ENCODE data around the gene FANK1. TPM values are rescaled to one million over a fixed set of nuclear protein-coding genes. Genes with fewer than 3 reads are reported as not detected.

The FANK1 gene
- total RNA-seq, 1 experiment from 2014 or later, result 2.5 TPM

DNA sequence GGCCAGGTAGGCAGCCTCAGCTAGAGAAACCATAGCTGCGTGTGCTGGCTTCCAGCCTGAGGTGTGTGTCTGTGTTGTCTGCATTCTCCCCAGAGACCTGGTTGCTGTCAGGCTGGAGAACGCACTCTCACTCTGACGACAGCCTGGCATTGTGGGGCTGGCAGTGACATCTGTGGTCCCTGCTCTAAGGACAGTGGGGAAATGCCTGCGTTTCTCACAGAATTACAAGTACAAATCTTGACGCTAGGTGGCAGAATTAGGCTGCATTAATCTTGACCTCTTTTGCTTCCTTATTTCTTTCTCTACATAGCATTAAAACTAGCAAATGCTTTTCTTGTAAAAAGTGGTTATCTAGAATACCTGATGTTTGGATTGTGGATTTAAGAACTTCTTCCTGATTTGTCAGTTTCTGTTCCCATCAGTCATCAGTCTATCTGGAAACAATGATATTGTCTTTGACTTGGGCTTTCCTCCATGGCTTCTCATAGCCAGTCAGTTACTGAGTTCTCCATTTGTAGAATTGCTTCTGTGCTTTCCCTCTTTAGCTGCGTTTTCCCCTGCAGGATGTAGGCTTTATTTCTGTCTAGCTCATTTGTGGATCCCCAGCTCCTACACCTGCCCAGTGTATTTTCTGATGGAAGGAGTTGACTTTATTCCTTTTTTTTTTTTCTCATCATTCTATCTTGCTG, 86.0 kb downstream of the FANK1 start:
- Histone ChIP-seq H3K27me3 (ENCODE audit: control insufficient read depth, insufficient read depth, low read length) (no peaks in the 10 kb centered on the region), H3K4me3 (ENCODE audit: insufficient read depth, low read depth, low read length) (no peak overlapping the region), H3K36me3 (replicated peaks; ENCODE audit: control insufficient read depth, insufficient read depth, low read length) (no peaks in the 10 kb centered on the region)
- peak; percentile 55 for DNase-seq

DNA sequence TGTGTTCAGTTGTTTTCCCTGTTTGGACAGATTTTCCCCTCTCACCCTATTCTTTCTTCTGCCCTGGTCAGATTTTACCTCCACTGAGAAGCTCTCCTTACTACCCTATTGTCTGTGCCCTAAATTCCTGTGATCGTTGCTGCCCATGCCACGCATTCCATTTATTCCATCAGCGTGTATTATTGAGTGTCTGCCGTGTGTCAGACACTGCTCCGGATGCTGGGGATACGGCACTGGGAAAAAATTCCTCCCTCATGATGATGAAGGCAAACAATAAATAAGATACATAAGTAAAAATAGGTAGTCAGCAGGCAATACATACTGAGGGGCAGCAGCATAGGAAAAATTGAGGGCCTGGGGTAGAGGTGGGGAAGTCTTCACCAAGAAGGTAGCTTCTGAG, 86.8 kb downstream of the FANK1 start:
- no peak for DNase-seq
- no peaks in the 10 kb centered on the region for H3K27me3 ChIP-seq (ENCODE audit: control insufficient read depth, insufficient read depth, low read length)
- H3K36me3 ChIP-seq (replicated peaks; ENCODE audit: control insufficient read depth, insufficient read depth, low read length), result no peaks in the 10 kb centered on the region
- H3K4me3 ChIP-seq (ENCODE audit: insufficient read depth, low read depth, low read length), result no peak overlapping the region

DNA sequence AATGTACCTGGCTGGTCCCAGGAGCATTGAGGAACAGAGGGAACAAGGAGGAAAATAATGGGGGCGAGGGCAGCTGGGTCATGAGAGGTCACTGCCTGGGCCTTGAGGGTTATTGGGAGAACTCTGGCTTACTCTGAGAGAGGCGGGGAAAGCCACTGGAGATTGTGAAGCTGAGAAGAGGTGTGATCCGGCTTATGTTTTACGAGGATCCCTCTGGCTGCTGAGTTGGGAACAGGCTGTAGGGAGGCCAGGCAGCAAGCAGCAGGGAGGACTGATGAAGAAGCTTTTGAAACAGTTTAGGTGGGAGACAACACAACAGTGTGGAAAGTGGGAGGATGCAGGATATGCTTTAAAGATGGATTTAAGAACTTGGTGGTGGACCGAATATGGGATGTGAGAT, 87.3 kb downstream of the FANK1 start:
- Histone ChIP-seq H3K4me3 (ENCODE audit: insufficient read depth, low read depth, low read length) (no peak overlapping the region), H3K36me3 (replicated peaks; ENCODE audit: control insufficient read depth, insufficient read depth, low read length) (no peaks in the 10 kb centered on the region), H3K27me3 (ENCODE audit: control insufficient read depth, insufficient read depth, low read length) (no peaks in the 10 kb centered on the region)
- DNase-seq, result no peak

DNA sequence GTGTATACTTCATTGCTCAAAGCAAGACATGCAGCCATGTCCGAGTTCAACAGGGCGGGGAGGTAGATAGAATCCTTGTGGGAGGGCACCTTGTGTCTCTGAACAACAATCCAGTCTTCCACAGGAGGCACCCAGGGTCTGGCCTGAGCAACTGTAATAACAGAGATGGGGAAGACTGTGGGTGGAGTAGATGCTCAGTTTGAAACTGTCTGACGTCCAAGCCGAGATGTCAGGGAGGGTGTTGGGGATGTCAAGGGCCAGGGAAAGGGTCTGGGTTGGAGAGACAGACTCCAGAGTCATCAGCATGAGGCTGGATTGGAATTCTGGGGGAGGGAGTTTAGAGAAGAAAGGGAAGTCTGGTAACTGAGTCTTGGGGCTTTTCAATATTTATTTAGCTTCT, 88.0 kb downstream of the FANK1 start:
- no peaks in the 10 kb centered on the region for H3K36me3 ChIP-seq (replicated peaks; ENCODE audit: control insufficient read depth, insufficient read depth, low read length)
- no peaks in the 10 kb centered on the region for H3K27me3 ChIP-seq (ENCODE audit: control insufficient read depth, insufficient read depth, low read length)
- H3K4me3 ChIP-seq (ENCODE audit: insufficient read depth, low read depth, low read length), result no peak overlapping the region
- no peak for DNase-seq

DNA sequence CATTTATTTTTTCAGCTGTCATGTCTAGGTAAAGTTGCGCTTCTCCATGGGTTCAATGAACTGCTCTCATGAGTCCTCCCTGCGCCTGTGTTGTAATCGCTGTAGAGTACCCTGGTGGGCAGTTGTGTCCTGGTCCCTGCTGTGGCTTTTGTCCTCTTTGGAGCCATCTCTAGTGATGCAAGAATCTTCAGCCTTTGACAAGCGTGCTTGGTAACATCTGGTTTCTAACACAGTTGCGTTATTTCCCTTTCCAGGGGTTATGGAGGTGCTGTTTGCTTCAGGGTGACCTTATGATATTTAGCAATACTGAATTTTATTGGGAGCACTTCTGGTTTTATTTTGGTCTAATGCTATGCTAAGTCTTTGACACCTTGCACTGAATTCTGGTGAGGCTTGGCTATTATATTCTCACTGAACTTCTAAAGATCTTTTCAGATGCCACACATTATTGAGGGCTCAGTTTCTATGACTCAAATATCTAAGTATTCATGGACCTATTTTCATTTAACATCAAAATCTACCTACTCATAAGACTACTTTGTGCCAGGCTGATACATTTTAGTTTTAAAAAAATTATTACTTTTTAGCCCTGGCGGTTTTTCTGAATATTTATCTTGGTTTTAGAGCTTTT, 88.6 kb downstream of the FANK1 start:
- Histone ChIP-seq H3K36me3 (replicated peaks; ENCODE audit: control insufficient read depth, insufficient read depth, low read length) (no peaks in the 10 kb centered on the region), H3K4me3 (ENCODE audit: insufficient read depth, low read depth, low read length) (no peak overlapping the region), H3K27me3 (ENCODE audit: control insufficient read depth, insufficient read depth, low read length) (no peaks in the 10 kb centered on the region; the same call in 1 of the 2 replicates)
- DNase-seq, result no peak

DNA sequence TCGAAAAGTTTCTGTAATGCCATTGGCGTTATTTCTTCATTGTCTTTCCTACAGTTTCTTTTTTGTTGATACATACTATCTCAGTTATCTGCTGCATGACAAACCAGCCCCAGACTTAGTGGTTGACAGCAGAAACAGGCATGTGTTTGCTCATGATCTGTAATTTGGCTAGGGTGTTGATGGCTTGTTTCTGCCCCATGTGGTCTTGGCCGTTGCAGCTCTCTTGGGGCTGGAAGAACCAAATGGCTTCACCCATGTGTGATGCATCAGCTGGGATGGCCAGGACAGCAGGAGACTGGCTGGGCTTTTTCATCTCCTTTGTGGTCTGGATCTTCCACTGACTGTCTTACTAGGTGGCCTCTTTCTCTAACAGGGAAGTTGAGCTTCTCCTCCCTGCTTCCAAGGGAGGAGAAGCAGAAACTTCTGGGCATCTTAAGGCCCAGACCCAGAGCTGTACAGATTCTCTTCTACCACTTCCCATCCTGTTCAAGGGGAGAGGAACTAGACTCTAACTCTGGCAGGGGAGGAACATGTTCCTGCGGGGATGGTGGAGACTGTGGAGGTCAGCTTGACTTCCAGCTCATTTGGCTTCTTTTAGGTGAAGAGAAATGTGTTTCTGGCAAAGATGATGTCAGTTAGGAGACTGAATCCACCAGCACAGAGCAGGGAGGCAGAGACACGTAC, 89.3 kb downstream of the FANK1 start:
- H3K36me3 ChIP-seq (replicated peaks; ENCODE audit: control insufficient read depth, insufficient read depth, low read length), result no peaks in the 10 kb centered on the region
- DNase-seq, result no peak
- H3K4me3 ChIP-seq (ENCODE audit: insufficient read depth, low read depth, low read length), result no peak overlapping the region
- H3K27me3 ChIP-seq (ENCODE audit: control insufficient read depth, insufficient read depth, low read length), result no peaks in the 10 kb centered on the region; the same call in 1 of the 2 replicates

DNA sequence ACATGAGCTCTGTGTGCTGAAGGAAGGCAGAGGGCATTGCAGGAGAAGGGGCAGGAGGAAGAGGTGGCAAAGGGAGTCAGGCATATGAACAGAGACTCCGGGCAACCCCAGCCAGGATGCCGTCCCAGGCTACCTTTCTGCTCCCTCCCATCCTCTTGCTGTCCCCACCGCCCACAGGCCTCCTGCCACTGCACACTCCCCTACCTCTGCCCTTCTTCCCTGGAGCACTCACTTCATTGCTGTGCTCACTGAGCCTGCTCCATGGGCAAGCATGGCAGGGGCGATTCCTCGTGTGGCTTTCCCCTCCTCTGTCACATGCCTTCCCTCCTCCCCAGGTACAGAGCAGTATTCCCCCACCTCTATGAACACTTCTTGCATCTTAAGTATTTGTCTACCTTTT, 93.4 kb downstream of the FANK1 start:
- Histone ChIP-seq H3K27me3 (ENCODE audit: control insufficient read depth, insufficient read depth, low read length) (no peaks in the 10 kb centered on the region; the same call in 1 of the 2 replicates), H3K36me3 (replicated peaks; ENCODE audit: control insufficient read depth, insufficient read depth, low read length) (no peaks in the 10 kb centered on the region), H3K4me3 (ENCODE audit: insufficient read depth, low read depth, low read length) (no peak overlapping the region)
- no peak for DNase-seq

DNA sequence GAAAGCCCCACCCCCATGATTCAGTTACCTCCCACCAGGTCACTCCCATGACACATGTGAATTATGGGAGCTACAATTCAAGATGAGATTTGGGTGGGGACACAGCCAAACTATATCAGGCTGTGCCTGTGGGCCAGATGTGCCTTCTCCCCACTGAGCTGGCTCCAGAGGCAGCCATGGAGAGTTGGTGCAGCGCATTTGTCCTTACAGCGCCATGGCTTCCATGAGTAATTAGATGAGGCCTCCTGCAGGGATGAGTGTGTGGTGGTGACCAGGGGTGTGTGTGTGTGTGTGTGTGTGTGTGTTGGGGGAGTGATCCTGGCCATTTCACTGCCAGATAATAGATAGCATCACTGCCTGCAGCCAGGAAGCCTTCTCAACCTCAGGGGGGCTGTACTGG, 94.6 kb downstream of the FANK1 start:
- no peak for DNase-seq
- Histone ChIP-seq H3K36me3 (replicated peaks; ENCODE audit: control insufficient read depth, insufficient read depth, low read length) (no peaks in the 10 kb centered on the region), H3K4me3 (ENCODE audit: insufficient read depth, low read depth, low read length) (no peak overlapping the region), H3K27me3 (ENCODE audit: control insufficient read depth, insufficient read depth, low read length) (no peaks in the 10 kb centered on the region; the same call in 1 of the 2 replicates)

DNA sequence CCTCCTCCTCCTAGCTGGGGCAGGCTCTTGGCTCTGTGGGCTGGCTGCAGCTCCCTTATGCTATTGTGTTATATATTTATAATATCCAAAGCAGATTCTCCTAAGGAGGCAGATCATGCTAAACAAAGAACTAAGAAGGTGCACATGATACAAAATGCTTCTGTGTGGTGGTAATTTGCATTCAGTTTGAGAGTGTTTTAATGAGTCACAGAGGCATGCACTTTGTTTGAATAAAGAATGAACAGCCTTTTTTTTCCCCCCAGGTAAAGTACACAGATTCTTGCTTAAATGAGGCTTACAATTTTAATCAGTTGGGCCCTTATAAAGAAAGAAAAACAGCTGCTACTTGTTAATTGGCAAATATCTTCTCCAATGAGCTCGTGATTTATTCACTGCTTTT, 95.0 kb downstream of the FANK1 start:
- no peak overlapping the region for H3K4me3 ChIP-seq (ENCODE audit: insufficient read depth, low read depth, low read length)
- no peak for DNase-seq
- no peaks in the 10 kb centered on the region; the same call in 1 of the 2 replicates for H3K27me3 ChIP-seq (ENCODE audit: control insufficient read depth, insufficient read depth, low read length)
- no peaks in the 10 kb centered on the region for H3K36me3 ChIP-seq (replicated peaks; ENCODE audit: control insufficient read depth, insufficient read depth, low read length)

DNA sequence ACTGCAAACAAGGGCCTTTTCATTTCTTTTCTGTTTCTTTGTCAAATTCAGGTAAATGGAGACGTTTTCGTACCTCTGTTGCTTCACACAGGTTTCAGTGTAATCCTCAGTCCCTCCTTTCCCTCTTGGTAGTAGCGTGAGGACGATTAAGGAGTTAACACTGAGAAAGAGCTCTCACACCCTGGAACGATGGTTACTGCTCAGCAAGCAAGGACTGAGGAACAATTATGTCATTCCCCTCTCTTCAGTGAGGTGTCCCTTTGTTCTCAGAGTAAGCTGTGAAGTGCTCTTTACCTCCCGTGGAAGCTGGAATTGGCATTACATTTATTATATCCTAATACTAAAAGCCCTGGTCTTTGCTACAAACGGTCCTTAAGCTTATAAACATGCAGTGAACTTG, 95.9 kb downstream of the FANK1 start:
- no peaks in the 10 kb centered on the region; the same call in 1 of the 2 replicates for H3K27me3 ChIP-seq (ENCODE audit: control insufficient read depth, insufficient read depth, low read length)
- H3K36me3 ChIP-seq (replicated peaks; ENCODE audit: control insufficient read depth, insufficient read depth, low read length), result no peaks in the 10 kb centered on the region
- no peak for DNase-seq
- no peak overlapping the region for H3K4me3 ChIP-seq (ENCODE audit: insufficient read depth, low read depth, low read length)

DNA sequence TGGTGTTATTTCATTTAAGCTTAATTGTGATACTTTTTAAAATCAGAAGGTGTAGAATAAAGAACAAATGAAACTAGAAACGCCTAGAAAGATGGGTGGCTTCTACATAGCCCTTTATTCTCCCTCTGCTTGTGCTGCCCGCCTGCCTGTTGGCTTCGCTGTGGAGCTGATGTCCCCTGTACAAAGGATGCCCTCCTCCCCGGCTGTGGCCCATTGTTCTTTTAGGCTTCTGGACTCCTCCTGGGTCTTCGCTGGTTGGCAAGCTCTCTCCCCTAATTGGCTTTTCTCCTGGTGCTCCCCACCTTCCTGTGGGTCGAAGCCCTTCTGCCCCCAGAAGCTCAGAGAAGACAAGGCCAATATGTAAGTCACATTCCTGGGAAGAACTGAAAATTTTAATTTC, 98.2 kb downstream of the FANK1 start:
- DNase-seq, result peak; percentile 37
- Histone ChIP-seq H3K4me3 (ENCODE audit: insufficient read depth, low read depth, low read length) (no peak overlapping the region), H3K36me3 (replicated peaks; ENCODE audit: control insufficient read depth, insufficient read depth, low read length) (no peaks in the 10 kb centered on the region), H3K27me3 (ENCODE audit: control insufficient read depth, insufficient read depth, low read length) (no peaks in the 10 kb centered on the region; the same call in 1 of the 2 replicates)

DNA sequence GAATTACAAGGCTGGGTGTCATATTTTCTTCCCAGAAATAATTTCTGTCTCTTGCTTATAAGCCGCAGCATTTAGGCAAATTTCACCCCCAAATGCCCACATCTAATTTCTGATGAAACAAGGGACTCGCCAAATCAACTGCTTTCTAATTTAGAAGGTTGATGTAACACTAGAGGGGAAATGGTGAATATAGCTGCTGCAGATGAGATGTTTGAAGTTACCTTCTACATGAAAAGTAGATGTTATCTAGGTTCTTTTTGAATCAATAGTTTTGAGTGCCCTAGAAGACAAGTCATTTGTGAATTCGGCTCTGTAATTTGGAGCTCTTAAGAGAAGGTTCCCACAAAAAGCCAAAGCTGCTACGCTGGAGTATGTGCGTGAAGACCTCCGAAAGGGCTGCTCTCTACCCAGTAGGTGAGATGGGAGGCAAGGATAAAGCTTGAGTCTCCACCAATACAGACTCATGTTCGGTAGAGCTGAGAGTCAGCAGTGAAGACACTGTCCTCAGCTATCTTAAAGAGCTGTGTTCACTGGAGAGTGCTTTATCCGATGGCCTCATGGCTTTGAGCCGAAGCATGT, 99.5 kb downstream of the FANK1 start:
- DNase-seq, result no peak
- Histone ChIP-seq H3K27me3 (ENCODE audit: control insufficient read depth, insufficient read depth, low read length) (no peaks in the 10 kb centered on the region), H3K4me3 (ENCODE audit: insufficient read depth, low read depth, low read length) (no peak overlapping the region), H3K36me3 (replicated peaks; ENCODE audit: control insufficient read depth, insufficient read depth, low read length) (no peaks in the 10 kb centered on the region)

DNA sequence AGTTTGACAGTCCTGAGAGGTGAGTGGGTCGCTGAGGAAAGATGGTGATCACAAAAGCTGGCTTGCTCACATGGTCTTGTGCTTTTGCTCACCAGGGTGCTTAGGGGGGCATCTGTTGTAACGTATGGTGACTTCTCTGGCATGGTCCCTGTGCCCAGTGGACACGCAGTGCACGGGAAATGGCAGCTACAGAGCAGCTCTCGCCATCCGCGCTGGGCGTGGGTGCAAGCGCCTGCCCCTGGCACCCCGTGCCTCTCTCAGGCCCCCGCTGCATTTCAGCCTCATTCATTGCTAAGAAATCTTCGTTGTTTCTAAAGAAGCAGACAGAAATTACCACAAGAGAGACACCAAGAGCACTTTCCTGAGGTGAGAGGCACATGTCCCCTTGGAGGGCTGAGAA, 101.2 kb downstream of the FANK1 start:
- DNase-seq, result no peak
- no peaks in the 10 kb centered on the region for H3K27me3 ChIP-seq (ENCODE audit: control insufficient read depth, insufficient read depth, low read length)
- no peaks in the 10 kb centered on the region for H3K36me3 ChIP-seq (replicated peaks; ENCODE audit: control insufficient read depth, insufficient read depth, low read length)
- no peak overlapping the region for H3K4me3 ChIP-seq (ENCODE audit: insufficient read depth, low read depth, low read length)

DNA sequence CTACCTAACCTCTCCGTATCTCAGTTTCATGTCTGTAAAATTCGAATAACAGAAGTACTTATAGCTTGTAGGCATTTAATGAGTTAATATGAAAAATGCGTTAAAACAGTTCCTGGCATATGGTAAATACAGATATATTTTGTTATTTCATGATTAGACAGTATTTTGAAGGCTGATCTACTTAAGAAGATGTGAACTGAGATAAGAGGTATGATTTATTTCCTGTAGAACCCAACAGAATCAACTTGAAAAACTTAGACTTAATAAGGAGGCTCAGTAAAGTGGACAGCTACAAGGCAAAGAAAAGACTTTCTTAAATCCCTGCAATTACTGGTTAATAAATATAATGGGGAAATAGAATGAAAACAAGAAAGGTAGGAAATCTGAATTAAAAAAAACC, 103.3 kb downstream of the FANK1 start:
- no peak overlapping the region for H3K4me3 ChIP-seq (ENCODE audit: insufficient read depth, low read depth, low read length)
- DNase-seq, result no peak
- no peaks in the 10 kb centered on the region for H3K27me3 ChIP-seq (ENCODE audit: control insufficient read depth, insufficient read depth, low read length)
- H3K36me3 ChIP-seq (replicated peaks; ENCODE audit: control insufficient read depth, insufficient read depth, low read length), result no peaks in the 10 kb centered on the region

DNA sequence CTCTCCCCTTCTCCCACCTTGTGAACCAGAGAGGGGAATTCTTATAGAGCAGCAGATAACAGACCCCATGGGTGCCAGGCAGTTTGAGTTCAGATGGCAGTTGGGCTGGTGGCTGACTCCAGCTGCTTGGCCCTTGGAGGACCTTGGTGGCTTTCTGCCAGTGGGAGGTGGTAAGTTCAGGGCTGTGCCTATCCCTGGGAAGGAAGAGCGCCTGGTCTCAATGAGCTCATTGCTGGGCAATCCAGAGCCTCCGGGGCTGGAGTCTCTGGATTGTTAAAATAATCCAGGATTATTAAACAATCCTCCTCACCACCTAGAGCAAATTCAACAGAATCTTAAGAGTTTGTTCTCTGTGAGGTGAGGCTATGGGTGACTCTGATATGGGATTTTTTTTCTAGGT, 105.2 kb downstream of the FANK1 start:
- H3K27me3 ChIP-seq (ENCODE audit: control insufficient read depth, insufficient read depth, low read length), result no peaks in the 10 kb centered on the region
- no peak for DNase-seq
- no peaks in the 10 kb centered on the region for H3K36me3 ChIP-seq (replicated peaks; ENCODE audit: control insufficient read depth, insufficient read depth, low read length)
- H3K4me3 ChIP-seq (ENCODE audit: insufficient read depth, low read depth, low read length), result no peak overlapping the region
